Measurements from ENCODE around the gene PRKACG.

Gene PRKACG

GRCh38 chr9:68974901-68975300, 39.0 kb downstream of the PRKACG start:
- Histone ChIP-seq H3K27ac (ENCODE audit: low read length) (no peak overlapping the region), H3K9me2 (replicated peaks; ENCODE audit: insufficient read depth, low read length) (no peaks in the 10 kb centered on the region), H3K27me3 (replicated peaks; ENCODE audit: insufficient read depth, low read length) (no peaks in the 10 kb centered on the region), H4K20me1 (ENCODE audit: insufficient read depth, low read length) (no peaks in the 10 kb centered on the region), H3K36me3 (replicated peaks; ENCODE audit: insufficient read depth, low read length) (no peaks in the 10 kb centered on the region), H3K9me3 (replicated peaks; ENCODE audit: insufficient read depth, low read length) (no peaks in the 10 kb centered on the region), H2AFZ (ENCODE audit: low read length) (no peak overlapping the region), H3K79me2 (ENCODE audit: low read length) (no peaks in the 10 kb centered on the region), H3K4me3 (ENCODE audit: low read length) (no peak overlapping the region), H3K4me1 (ENCODE audit: low read length) (no peaks in the 10 kb centered on the region; the same call in 1 of the 2 replicates), H3F3A (ENCODE audit: insufficient read depth, low read length) (no peaks in the 10 kb centered on the region), H3K9ac (ENCODE audit: low read length) (no peak overlapping the region), H3K4me2 (ENCODE audit: low read depth, low read length) (no peak overlapping the region)
- DNase-seq, result no peak
- TF ChIP-seq, protein P1, sequence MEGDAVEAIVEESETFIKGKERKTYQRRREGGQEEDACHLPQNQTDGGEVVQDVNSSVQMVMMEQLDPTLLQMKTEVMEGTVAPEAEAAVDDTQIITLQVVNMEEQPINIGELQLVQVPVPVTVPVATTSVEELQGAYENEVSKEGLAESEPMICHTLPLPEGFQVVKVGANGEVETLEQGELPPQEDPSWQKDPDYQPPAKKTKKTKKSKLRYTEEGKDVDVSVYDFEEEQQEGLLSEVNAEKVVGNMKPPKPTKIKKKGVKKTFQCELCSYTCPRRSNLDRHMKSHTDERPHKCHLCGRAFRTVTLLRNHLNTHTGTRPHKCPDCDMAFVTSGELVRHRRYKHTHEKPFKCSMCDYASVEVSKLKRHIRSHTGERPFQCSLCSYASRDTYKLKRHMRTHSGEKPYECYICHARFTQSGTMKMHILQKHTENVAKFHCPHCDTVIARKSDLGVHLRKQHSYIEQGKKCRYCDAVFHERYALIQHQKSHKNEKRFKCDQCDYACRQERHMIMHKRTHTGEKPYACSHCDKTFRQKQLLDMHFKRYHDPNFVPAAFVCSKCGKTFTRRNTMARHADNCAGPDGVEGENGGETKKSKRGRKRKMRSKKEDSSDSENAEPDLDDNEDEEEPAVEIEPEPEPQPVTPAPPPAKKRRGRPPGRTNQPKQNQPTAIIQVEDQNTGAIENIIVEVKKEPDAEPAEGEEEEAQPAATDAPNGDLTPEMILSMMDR (IDR thresholded peaks at IDR 0.05; ENCODE audit: low read length), result no peak
- TF ChIP-seq EZH2 (optimal IDR thresholded peaks at IDR 0.05; ENCODE audit: low read depth, low read length) (no peak), EZH2phosphoT487 (IDR thresholded peaks at IDR 0.05; ENCODE audit: low read length) (no peak)

DNA sequence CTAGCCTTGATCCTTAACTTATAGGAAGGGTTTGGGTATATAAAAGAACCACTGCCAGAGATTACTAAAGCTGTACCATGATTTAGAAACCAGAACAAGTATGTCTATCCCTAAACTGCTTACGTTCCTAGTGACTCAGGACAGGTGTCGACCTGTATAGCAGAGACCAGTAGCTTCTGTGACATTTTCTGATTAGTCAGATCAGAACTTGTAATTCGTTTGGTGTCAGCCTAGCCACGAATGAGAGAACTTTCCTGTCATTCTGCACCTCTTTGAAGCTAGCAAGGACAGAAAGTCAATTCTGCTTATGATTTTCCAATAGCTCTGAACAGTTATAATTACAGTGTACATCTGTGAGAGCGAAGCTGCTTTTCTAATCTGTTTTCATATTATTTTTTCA, 39.5 kb downstream of the PRKACG start:
- no peaks in the 10 kb centered on the region for H3K79me2 ChIP-seq (ENCODE audit: low read length)
- no peaks in the 10 kb centered on the region for H3F3A ChIP-seq (ENCODE audit: insufficient read depth, low read length)
- H3K4me2 ChIP-seq (ENCODE audit: low read depth, low read length), result no peak overlapping the region
- no peak for TF ChIP-seq EZH2 (optimal IDR thresholded peaks at IDR 0.05; ENCODE audit: low read depth, low read length)
- TF ChIP-seq, protein P1 (IDR thresholded peaks at IDR 0.05; ENCODE audit: low read length), result no peak
- TF ChIP-seq EZH2phosphoT487 (IDR thresholded peaks at IDR 0.05; ENCODE audit: low read length), result no peak
- no peaks in the 10 kb centered on the region for H3K9me3 ChIP-seq (replicated peaks; ENCODE audit: insufficient read depth, low read length)
- DNase-seq, result no peak
- no peaks in the 10 kb centered on the region for H4K20me1 ChIP-seq (ENCODE audit: insufficient read depth, low read length)
- H3K27me3 ChIP-seq (replicated peaks; ENCODE audit: insufficient read depth, low read length), result no peaks in the 10 kb centered on the region
- H3K9ac ChIP-seq (ENCODE audit: low read length), result no peak overlapping the region
- no peaks in the 10 kb centered on the region for H3K9me2 ChIP-seq (replicated peaks; ENCODE audit: insufficient read depth, low read length)
- no peaks in the 10 kb centered on the region; the same call in 1 of the 2 replicates for H3K4me1 ChIP-seq (ENCODE audit: low read length)
- no peaks in the 10 kb centered on the region for H3K36me3 ChIP-seq (replicated peaks; ENCODE audit: insufficient read depth, low read length)
- no peak overlapping the region for H3K4me3 ChIP-seq (ENCODE audit: low read length)
- H2AFZ ChIP-seq (ENCODE audit: low read length), result no peak overlapping the region
- no peak overlapping the region for H3K27ac ChIP-seq (ENCODE audit: low read length)

- Histone ChIP-seq H3F3A (ENCODE audit: insufficient read depth, low read length) (no peaks in the 10 kb centered on the region), H3K9me3 (replicated peaks; ENCODE audit: insufficient read depth, low read length) (no peaks in the 10 kb centered on the region), H3K79me2 (ENCODE audit: low read length) (no peaks in the 10 kb centered on the region), H3K9ac (ENCODE audit: low read length) (no peak overlapping the region), H3K4me3 (ENCODE audit: low read length) (no peak overlapping the region), H3K4me2 (ENCODE audit: low read depth, low read length) (no peak overlapping the region), H3K36me3 (replicated peaks; ENCODE audit: insufficient read depth, low read length) (no peaks in the 10 kb centered on the region), H3K27me3 (replicated peaks; ENCODE audit: insufficient read depth, low read length) (no peaks in the 10 kb centered on the region), H2AFZ (ENCODE audit: low read length) (no peak overlapping the region), H3K27ac (ENCODE audit: low read length) (no peak overlapping the region), H3K9me2 (replicated peaks; ENCODE audit: insufficient read depth, low read length) (no peaks in the 10 kb centered on the region), H4K20me1 (ENCODE audit: insufficient read depth, low read length) (no peaks in the 10 kb centered on the region), H3K4me1 (ENCODE audit: low read length) (no peaks in the 10 kb centered on the region)
- TF ChIP-seq EZH2phosphoT487 (IDR thresholded peaks at IDR 0.05; ENCODE audit: low read length), result no peak
- TF ChIP-seq, protein P1 (IDR thresholded peaks at IDR 0.05; ENCODE audit: low read length), result no peak
- TF ChIP-seq EZH2 (optimal IDR thresholded peaks at IDR 0.05; ENCODE audit: low read depth, low read length), result no peak
- DNase-seq, result no peak
Observed at GRCh38 chr9:68973619-68974018, 40.3 kb downstream of the PRKACG start.

Measured in MM.1S (cell line).